Choroid plexus epithelial cell (primary cell): ENCODE measurements around the gene NOC4L.

ENCODE experiments used
- DNase-seq: peaks from one replicate; pipeline ENCODE4 v3.0.0-alpha.2; 2010; ENCODE audit warnings: low read depth
- H3K4me3 ChIP-seq: 2 replicates; pipeline ENCODE4 v1.5.1; 2011; ENCODE audit warnings: low read depth, mild to moderate bottlenecking, control low read depth, low read length, moderate library complexity
- TF ChIP-seq, protein P1 (sequence below): conservative IDR thresholded peaks from 2 replicates; pipeline ENCODE4 v1.5.1; 2011; ENCODE audit warnings: low read depth, mild to moderate bottlenecking, control low read depth, inconsistent platforms, low read length, moderate library complexity

Gene NOC4L

DNA sequence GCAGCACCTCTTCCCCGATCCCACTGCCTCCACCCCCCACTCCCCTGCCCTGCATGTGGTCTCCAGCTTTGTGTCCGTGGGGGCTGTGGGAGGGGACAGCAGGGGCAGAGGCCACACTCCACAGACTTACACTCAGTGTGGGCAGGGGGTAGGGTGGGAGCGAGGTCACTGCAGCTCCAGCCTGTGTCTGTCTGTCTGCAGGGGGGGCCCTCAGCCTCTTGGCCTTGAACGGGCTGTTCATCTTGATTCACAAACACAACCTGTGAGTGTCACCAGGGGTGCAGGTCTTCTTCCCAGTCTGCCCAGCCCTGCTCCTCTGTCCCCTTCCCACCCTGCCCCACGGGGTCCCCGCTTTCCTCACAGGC, 6.5 kb downstream of the NOC4L start:
- TF ChIP-seq, protein P1, sequence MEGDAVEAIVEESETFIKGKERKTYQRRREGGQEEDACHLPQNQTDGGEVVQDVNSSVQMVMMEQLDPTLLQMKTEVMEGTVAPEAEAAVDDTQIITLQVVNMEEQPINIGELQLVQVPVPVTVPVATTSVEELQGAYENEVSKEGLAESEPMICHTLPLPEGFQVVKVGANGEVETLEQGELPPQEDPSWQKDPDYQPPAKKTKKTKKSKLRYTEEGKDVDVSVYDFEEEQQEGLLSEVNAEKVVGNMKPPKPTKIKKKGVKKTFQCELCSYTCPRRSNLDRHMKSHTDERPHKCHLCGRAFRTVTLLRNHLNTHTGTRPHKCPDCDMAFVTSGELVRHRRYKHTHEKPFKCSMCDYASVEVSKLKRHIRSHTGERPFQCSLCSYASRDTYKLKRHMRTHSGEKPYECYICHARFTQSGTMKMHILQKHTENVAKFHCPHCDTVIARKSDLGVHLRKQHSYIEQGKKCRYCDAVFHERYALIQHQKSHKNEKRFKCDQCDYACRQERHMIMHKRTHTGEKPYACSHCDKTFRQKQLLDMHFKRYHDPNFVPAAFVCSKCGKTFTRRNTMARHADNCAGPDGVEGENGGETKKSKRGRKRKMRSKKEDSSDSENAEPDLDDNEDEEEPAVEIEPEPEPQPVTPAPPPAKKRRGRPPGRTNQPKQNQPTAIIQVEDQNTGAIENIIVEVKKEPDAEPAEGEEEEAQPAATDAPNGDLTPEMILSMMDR: no peak
- DNase-seq: no peak
- no peak overlapping the region for H3K4me3 ChIP-seq

DNA sequence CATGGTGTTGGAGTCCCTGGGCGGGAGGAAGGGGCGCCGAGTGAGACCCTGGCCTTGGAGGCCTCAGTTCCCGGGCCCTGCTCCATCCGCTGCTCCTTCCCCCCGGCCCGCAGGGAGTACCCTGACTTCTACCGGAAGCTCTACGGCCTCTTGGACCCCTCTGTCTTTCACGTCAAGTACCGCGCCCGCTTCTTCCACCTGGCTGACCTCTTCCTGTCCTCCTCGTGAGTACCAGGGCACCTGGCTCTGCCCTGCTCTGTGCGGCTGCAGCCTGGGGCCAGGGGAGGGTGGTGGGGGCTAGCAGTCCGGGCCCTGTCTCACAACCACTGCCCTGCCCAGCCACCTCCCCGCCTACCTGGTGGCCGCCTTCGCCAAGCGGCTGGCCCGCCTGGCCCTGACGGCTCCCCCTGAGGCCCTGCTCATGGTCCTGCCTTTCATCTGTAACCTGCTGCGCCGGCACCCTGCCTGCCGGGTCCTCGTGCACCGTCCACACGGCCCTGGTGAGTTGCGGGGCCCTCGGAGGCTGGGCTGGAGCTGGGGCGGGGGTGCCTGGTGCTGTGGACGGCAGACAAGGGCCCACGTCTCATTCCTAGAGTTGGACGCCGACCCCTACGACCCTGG, 7.0 kb downstream of the NOC4L start:
- DNase-seq: no peak
- TF ChIP-seq, protein P1: no peak
- no peak overlapping the region for H3K4me3 ChIP-seq

DNA sequence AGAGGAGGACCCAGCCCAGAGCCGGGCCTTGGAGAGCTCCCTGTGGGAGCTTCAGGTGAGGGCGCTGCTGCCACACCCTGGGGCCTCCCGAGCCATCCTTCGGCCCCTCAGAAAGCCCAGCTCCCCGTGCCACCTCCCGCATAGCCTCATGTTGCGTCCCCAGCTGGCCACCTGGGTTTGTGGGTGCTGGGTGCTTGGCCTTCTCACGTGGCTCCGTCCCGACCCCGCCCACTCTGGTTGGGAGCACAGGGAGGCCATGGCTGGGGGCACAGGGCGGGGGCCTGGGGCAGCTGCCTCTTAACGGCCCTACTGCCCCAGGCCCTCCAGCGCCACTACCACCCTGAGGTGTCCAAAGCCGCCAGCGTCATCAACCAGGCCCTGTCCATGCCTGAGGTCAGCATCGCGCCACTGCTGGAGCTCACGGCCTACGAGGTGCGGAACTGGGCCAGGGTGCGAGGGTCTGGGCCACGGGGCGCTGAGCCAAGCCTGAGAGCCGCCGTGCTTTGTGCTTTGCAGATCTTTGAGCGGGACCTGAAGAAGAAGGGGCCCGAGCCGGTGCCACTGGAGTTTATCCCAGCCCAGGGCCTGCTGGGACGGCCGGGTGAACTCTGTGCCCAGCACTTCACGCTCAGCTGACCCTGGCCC, 7.6 kb downstream of the NOC4L start:
- TF ChIP-seq, protein P1: no peak
- no peak overlapping the region for H3K4me3 ChIP-seq

DNA sequence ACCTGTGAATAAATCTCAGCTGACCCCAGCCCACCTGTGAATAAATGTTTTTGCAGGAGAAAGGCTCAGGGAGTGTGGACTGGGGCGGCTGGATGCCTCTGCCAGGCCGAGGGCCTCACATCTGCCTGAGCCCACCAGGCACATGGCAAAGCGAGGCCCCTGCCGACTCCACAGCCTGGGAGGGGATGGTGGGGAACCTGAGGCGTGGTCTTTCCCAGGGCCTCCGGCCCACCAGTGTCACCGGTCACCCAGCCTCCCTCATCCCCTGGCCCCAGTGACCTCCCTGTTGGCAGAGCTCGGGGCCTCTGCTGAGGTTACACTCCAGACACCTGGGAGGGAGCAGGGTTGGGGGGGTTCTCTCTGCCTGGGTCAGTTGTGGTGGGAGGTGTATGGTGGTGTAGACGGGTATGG, 8.2 kb downstream of the NOC4L start:
- TF ChIP-seq, protein P1: no peak
- no peak overlapping the region for H3K4me3 ChIP-seq
- no peak for DNase-seq

More for the DNA sequence above, 7.6 kb downstream of the NOC4L start:
- no peak for DNase-seq

DNA sequence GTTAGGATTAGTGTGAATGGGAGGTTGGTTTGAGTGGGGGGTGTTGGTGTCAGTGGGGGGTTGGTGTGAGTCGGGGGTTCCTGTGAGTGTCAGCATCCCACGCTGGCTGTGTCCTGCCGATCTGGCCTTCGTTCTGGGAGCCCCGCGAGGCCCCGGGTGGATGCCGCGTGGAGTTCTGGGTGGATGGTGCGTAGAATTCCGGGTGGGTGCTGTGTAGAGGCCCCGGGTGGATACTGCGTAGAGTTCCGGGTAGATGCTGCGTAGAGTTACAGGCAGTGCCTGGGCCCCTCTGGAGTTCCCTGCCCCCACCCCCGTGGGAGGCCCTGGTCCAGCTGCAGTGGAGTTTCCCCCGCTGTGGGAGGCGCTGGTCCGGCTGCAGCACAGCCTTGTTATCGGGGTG, 8.7 kb downstream of the NOC4L start:
- H3K4me3 ChIP-seq: no peak overlapping the region
- DNase-seq: no peak
- TF ChIP-seq, protein P1: no peak

DNA sequence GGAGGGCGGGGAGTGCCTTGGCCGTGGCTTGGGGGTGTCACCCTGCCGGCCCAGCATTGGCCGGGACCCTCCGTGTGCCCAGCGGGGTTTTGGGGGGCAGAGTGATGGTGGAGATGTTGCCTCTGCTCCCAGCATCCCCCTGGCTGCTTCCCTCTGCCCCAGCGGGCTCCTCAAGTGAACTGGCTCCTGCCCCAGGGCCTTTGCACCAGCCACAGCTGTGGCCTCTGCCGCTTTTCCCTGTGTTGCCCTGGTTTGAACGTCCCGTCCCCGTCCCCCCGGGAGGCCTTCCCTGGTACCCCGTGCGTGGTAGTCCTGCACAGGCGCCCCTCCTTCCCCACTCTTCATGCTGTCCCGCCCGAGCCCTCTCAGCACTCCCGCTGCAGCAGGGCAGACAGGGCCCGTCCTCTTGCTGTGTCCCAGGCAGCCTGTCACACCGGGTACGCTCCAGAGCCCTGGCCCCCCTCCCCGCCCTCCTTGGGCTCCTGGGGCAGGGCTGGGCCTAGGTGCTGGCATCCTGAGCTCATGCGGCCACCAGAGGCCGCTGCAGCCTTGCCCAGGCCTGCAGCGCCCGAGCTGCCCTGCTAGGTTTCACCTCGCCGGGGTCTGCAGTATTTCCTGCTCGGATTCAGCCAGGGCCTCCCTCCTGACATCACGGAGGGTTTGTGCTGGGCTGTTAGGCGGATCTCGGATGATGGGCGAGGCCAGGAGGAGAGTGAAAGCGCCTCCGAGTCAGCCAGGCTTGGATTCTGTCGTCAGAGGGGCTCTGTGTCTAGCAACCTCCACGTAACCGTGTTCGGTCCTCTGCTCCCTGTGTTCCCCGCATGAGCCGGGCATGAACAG, 9.5 kb downstream of the NOC4L start:
- peak overlapping the region; percentile 13 for H3K4me3 ChIP-seq
- peak; percentile 84 for DNase-seq
- TF ChIP-seq, protein P1: peak; percentile 92

DNA sequence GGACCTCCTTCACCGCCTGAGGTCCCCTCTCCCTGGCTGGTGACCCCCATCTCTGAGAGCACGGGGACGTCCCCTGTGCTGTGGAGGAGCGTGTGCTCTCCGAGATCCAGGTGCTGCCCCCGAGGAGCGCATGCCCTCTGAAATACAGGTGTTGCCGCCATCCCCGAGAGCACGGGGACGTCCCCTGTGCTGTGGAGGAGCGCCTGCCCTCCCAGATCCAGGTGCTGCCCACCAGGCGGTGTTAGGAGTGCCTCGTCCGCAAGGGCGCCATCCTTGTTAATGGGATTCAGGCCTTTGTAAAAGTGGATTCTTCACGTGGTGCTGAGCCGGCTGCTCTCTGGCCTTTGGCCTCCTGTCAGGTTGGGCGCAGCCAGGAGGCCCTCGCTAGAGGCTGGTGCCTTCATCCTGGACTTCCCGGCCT, 10.1 kb downstream of the NOC4L start:
- no peak overlapping the region for H3K4me3 ChIP-seq
- TF ChIP-seq, protein P1: no peak
- DNase-seq: no peak
